Stimulated activated CD4-positive, alpha-beta T cell treated with anti-CD3 and anti-CD28 coated beads, Interleukin-4, amount 100 ng/mL, for 48 hours (primary cell): ENCODE results near the gene TTLL3.
"Not testable (repeated sequence)": the region's sequence is repeated elsewhere in the genome, so short reads cannot be mapped to it uniquely, and the experiment has no call there.

ENCODE experiments used
- DNase-seq, 2 donors: peaks; one replicate each; pipeline ENCODE4 v3.0.0-alpha.2; 2020; ENCODE audit warnings: low read depth in 2 of 2

The TTLL3 gene

DNA sequence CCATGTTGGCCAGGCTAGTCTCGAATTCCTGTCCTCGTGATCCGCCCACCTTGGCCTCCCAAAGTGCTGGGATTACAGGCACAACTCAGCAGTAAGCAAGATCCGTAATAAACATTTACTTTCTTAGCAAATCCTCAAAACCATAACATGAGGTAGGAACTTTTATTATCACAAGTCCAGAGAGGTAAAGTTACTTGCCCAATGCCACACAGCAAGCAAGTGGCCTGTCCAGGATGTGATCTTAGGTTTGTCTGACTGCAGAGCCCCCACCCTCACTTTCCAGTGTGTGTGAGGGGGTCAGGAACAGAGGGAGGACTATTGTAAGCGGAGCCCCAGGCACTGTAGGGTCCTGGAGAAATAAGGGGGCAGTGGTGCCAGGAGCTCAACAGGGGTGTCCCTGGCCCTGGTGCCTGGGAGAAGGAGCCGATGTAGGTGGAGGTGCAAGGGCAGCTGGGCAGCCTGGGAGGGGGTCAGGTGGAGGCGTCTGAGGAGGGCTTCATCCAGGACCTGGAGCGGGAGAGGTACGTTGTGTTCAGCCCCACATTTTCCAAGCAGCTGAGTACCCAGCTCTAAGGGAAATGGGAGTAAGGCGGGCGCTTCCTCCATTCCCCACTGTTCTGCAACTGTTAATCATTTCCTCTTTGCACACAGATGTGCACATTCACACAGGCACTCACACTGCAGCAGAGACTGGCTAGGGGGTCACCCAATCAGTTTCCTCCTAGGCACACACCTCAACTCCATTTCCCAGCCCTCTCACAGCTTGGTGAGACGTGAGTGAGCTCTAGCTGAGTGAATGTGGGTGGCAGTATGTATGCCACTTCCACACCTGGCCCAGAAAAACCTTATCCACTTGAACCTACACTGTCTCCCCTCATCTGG lies 27.9 kb downstream of the TTLL3 start:
- DNase-seq, result no peak

DNA sequence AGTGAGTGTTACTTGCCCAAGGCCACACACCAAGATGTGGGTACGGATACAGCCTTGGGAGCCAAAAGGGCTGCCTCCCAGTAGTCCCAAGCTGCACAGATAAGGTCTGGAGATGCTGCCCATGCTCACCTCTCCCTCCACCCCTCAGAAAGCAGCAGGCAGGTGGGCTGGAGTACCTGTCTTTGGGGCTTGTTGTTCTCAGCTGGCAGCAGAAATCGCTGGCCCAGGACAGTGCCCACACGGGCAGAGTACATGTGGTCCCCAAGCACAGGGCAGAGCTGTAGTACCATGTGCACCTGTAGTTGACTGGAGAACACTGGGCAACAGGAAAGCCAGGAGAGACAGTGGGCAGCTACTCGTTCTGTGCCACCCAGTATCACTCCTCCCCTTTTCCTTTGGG lies 28.8 kb downstream of the TTLL3 start:
- no peak for DNase-seq

DNA sequence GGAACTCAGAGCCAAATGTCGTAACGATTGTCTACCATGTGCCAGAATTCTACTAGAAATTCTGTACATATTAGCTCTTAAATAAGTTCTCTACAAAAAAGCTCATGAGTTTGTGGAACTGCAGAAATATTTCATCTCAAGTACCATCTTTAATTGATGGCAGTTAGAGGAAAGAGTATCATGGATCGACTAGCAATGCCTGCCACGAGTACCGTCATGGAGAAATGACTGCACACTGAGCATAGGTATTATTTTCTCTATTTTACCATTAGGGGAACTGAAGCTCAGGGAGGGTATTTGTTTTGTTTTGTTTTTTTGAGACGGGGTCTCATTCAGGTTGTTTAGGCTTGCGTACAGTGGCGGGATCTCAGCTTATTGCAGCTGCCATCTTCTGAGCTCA lies 31.0 kb downstream of the TTLL3 start:
- DNase-seq, result no peak

DNA sequence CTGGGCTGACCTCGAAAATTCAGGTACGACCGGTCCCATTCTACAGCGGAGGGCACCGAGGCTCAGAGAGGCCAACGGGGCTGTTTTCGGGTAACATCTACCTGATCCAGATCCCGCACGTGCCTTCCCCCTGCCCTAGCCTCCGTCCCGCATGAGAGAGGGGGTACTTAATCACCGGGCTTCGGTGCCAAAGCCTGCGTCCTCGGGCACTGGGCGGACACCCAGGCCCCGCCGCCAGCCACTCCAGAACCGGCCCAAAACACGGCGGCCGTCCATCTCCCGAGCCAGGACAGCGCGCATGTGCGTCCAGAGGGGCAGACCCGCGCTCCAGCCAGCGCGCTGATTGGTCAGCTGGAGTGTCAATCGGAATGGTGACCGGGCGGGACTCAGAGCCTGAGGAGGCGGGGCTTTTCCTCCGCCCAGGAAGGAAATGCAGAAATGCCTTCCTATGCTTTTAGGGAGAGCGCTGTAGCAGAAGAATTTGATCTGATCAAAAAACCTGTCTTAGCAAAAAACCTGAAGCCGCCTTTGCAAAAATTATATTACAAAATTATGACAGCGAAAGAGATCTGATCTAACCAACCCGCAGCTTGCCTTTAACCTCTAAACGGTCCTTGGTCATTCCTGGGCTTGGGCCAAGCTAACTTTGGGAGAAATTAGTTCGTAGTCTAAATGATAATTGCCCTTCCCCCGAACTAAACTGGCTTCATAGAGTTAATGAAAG lies 33.8 kb downstream of the TTLL3 start, which contains the start of gene RPUSD3:
TSS of gene RPUSD3 (minus strand) at position 294 of the 724 bp plus-strand sequence. CDS start at position 276, 18 bp downstream.
- peak; percentile 94 to 98 for DNase-seq

DNA sequence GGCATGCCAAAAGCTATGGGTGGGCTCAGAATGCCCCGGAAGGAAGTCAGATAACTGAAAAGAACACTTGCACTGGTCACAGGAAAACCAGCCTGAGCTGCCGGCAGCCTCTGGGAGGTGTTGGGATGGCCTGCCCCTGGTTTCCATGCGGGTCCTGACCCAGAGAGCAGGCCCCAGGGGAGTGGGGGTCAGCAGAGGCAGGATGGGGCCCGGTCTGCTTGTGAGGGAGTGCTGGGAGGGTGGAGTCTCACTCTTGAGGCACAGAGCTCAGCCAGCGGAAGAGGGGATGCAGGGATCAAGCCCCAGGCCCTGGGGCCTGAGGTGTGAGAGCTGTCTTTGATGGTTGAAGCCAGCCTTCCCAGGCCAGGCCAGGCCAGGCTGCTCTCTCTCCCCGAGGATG lies 36.2 kb downstream of the TTLL3 start:
- no peak for DNase-seq

DNA sequence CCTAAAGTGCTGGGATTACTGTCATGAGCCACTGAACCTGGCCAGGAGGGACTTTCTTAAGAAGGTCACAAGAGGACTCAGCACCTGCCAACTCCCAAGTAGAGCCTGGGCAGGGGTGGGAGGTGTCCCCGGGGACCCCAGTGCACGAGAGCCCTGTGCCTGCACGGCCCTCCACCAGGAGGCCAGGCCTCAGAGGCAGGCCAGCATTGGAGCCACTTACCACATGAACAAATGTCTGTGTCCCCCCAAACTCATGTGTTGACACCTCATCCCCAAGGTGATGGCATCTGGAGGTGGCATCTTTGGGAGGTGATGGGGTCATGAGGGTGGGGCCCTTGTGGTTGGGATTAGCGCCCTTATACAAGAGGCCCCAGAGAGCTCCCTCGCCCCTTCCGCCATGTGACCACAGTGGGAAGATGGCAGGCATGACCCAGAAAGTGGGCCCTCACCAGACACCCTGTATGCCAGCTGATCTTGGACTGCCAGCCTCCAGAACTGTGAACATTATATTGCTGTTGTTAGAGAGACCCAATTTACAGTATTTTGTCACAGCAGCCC lies 36.9 kb downstream of the TTLL3 start:
- no peak for DNase-seq

DNA sequence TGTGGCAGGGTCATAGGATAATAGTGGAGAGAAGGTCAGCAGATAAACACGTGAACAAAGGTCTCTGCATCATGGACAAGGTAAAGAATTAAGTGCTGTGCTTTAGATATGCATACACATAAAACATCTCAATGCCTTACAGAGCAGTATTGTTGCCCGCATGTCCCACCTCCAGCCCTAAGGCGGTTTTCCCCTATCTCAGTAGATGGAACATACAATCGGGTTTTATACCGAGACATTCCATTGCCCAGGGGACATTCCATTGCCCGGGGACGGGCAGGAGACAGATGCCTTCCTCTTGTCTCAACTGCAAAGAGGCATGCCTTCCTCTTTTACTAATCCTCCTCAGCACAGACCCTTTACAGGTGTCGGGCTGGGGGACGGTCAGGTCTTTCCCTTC lies 37.8 kb downstream of the TTLL3 start:
- not testable (repeated sequence) for DNase-seq

DNA sequence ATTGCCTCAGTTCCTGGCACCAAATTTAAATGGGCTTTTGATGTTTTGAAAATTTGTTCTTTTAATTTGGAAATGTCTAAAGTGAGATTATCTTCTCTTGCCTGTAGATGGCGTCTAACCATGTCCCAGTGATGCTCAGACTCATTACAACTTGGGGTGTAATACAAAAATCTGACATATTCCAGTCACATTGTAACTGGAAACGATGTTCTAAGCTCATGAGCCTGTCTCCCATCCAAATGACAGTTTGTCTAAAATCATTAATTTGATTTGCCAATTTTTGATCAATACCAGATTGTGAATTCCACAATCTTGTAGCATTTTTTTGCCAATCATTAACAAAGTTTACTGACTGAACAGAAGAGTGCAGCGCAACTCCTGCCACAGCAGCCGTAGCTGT lies 38.8 kb downstream of the TTLL3 start:
- not testable (repeated sequence) for DNase-seq

DNA sequence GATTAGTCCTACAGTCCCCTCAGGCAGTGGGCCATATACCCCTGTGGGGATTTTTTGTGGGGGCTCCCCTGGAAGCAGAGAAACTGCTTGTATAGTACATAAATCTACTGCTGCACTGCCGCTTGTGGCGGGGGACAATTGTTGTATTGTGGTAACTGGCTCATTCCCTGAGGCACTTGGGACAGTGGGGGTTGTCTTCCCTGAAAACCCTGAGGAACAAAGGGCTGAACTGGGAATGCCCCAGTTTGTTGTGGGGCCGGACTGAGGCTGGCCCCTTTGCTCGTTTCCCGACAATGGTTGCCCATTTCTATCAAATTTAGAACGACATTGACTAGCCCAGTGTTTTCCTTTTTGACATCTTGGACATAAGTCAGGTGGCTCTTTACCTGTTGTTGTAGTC lies 41.3 kb downstream of the TTLL3 start:
- not testable (repeated sequence) for DNase-seq

DNA sequence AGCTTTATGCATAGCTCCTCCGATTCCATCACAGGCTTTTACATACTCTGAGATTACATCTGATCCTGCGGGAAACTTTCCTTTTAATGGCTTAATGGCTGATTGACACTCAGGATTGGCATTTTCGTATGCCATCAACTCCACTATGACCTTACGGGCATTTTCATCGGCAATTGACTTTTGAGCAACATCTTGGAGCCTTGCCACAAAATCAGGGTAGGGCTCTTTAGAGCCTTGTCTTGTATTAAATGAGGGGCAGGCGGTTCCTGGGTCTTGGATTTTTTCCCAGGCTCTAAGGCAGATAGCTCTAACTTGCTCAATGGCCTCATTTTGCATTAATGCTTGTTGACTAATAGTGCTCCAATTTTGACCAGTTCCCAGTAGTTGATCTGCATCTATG lies 41.9 kb downstream of the TTLL3 start:
- DNase-seq, result not testable (repeated sequence)

DNA sequence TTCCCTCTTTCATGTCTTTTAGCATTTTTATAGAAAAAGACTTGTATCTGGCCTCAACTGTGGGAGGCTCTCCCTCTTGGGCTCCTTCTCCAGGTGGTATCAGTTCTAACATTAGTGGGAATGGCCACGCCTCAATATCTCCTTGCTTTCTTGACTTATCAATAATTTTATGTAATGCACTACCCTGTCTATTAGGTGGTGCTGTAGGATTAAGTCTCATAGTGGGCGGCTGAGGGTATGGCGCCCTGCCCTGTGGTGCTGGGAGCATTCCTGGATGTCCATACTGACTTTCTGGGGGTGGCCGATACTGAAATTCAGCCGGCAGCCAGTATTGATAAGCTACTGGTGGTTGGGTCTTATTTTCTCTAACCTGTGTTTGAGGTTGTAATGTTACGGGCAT lies 42.5 kb downstream of the TTLL3 start:
- DNase-seq, result no peak

DNA sequence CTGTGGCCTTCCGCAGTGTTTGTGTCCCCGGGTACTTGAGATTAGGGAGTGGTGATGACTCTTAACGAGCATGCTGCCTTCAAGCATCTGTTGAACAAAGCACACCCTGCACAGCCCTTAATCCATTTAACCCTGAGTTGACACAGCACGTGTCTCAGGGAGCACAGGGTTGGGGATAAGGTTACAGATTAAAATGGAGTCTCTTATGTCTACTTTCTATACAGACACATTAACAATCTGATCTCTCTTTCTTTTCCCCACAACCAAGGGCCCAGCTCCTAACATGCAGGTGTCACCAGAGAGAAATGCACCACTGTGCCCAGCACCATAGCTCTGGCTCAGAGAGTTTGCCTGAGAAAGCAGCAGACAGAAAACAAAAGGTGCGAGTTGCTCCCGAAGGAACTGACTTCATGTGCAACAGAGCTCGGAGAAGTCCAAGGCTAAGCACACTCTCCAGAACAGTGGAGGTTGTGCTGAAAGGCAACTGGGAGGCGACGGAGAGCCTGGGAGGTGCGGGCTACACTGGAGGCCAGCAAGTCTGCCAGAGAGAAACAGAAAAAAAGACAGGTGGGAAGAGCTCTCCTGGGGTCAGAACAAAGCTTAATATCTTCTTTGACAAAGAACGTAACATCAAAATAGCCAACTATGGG lies 44.4 kb downstream of the TTLL3 start:
- not testable (repeated sequence) for DNase-seq

DNA sequence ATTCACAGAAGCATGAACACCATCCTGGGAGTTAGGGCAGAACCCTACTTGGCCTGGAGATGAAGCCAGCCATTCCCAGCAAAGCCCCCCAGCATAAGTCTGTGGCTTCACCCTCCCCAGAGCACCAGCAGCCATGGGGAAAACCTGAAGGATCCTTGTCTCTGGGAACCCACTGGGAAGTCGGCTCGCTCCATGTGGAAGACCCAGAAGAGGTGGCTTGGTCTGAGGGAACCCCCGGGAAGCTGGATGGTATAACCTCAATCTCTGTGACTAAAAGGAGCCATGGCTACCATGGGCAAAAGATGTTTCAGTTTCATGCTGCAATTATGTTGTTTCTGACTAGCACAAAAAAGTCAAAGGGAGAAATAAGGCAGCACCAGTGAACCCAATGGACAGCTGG lies 45.5 kb downstream of the TTLL3 start:
- DNase-seq, result no peak

DNA sequence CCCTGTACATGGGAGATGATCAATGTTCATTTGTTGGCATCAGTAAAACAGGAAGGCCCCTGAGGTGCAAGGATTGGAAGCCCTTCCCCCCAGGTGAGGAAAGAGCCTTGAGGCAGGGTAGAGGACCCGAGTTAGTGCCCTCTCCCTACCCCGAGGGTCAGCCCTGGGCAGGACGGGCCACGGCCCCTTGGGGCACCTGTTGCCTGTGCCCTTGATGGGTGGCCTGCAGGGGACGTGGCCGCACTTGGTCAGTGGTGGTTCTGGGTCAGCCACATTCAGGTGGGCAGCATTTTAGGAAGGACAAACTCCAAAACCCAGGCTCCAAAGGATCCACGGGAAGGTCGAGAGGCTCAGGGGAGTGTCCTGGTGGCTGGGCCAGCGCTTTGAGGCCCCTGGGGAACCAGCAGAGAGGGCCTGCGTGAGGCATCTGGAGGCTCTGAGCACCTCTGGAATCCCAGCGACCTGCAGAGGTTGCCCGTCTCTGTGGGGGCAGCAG lies 49.5 kb downstream of the TTLL3 start:
- no peak for DNase-seq

DNA sequence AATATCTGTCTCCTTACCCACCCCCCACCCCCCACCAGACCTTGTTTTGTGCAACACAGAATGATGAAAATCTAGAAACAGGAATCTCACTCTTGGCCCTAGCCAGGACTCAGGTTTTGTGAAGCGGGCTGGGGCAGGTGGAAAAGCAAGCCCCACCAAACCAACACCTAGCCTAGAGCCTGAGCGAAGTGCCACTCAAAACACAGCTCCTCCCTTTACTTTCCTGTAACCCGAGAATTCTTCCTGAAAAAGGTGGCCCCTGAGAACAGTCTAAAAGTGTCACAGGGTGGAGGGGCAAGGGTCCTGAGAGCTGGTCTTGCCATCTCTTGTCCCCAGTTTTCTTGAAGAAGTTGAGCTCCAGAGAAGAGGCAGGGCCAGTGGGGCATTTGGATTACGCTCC lies 51.1 kb downstream of the TTLL3 start:
- no peak for DNase-seq

DNA sequence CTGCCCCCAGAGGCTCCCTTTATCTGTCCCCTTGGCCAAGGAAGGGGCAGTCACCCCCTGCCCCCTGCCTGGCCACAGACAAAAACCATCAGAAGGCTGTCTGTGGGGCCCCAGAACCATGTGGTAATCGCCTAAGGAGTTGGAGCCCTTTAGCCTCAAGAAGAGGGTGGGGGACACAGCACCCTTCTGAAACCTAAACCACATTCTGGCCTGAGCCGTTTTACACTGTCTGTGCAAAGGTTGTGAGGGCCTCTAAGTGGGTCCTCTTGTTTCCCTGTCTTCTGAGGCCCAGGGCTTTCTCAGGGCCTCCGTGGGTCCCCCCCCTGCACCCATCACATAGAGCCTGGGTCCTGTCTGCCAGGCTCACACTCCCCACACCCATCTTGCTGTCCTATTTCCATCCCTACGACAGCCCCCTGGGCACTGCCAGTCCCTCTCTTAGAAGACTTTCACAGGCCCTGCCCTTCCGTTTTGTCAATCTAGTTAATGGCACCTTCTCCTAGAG lies 51.6 kb downstream of the TTLL3 start:
- DNase-seq, result no peak

DNA sequence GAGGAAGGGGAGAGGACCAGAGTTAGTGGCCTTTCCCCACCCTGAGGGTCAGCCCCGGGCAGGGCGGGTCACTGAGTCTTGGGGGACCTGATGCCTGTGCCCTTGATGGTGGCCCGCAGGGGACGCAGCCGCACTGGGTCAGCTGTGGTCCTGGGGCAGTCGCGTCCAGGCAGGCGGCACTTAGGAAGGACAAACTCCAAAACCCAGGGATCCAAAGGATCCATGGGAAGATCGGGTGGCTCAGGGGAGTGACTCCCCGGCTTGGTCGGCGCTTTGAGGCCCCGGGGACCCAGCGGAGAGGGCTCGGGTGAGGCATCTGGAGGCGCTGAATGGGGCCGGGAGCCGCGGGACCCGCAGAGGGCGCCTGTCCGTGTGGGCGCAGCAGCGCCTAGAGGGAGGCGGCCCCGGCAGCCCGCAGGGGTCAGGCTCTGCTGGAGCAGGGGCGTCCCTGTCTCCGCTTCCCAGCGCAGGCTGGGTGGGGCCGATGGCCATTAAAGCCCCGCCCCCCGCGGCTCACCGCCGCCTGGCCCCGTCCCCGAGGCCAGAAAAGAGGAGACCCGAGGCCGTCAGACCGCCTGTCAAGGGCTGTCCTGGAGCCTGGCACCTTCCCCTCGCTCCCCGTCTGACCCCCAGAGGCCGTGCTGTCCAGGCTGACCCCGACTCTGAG lies 52.5 kb downstream of the TTLL3 start:
- DNase-seq, result peak; percentile 17 to 23

DNA sequence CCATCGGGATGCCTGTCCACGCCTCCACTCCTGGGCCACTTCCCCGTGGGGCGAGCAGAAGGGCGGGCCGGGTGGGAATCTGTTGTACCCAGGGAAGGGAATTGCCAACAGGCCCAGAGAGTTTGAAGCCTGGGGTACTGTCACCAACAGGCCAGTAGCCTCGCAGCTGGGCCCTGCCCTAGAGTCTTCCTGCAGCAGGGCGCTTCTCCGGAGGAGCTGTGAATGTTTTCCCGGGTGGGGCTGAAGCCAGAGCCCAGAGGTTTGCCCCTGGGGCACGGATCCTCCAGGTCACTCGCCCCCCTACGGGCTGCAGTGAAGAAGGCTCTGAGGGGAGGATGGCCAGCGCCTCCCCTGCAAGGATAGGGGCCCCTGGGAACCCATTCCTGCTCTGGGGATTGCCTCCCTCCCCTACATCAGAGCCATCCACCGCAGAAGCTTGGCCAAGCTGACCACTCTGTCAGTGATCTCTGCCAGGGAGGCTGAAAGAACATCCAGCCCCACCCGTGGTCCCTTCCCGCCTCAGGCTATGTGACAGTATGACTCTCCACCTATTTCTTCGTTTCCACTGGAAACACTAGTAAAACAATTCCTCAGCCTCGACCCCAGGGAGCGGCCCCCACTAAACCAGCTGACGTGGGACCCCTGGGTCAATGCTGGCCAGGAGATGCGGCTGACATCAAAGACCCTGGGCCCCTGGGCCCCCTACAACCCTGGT lies 53.2 kb downstream of the TTLL3 start:
- no peak for DNase-seq

DNA sequence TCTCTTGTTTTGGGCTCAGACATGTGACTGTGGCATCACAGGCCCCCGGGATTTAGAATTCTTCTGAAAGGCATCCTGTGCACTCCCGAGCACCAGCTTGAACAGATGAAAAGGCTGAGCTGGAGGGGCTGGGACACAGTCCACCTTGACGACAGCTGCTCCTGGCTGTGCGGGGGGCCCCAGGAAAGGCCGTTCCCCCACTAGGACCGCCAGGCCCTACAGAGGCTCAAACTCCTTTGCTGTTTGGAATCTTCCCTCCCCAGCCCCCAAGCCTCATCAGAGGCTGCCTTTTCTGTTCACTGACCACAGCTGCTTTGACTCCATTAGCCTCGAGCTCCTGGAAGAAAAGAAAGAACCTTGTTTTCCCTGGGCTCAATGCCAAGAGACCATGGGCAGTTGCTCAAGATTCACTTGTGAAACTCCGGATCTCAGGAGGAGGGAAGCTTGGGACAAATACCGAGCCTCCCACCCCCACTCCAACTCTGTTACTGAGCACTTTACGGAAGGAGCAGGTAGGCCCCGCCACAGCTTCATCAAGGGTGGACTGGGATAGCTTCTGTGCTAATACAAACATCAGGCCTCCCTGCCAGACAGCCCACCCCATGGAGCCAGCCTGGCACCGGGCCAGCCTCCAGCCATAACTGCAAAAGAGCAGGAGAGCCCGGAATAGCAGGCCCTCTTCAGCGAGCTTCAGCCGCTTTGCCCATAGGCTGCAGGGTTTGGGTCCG lies 54.3 kb downstream of the TTLL3 start:
- no peak for DNase-seq

DNA sequence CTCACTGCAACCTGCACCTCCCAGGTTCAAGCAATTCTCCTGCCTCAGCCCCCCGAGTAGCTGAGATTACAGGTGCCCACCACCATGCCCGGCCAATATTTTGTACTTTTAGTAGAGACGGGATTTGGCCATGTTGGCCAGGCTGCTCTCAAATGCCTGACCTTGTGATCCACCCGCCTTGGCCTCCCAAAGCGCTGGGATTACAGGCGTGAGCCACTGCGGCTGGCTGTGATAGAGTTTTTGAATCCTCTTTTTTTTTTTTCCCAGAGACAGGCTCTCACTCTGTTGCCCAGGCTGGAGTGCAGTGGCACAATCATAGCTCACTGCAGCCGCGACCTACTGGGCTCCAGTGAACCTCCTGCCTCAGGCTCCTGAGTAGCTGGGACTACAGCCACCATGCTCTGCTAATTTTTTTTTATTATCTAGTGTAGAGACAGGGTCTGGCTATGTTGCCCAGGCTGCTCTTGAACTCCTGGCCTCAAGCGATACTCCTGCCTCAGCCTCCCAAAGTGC lies 55.1 kb downstream of the TTLL3 start:
- not testable (repeated sequence) for DNase-seq
